ENCODE measurements around the gene ACTBL2.

The ACTBL2 gene

DNA sequence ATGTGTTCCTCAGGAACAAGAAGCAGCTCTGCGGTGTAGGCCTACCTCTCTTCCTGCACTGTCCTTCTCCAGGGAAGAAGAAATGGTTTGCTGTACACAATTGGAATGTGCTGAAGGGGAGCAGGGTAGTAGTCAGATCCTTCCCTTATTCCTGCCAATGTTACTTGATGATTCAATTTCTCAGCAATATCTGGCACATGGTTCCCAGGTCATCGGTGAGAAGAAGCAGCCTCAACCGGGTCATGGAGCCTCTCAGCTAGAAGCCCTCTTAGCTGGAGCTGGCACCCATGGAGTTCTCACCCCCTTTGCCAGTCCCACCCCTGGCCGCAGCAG is 36.9 kb downstream of the ACTBL2 start:
- Histone ChIP-seq H3K27ac (ENCODE audit: low read length) (no peak overlapping the region), H3K9me3 (ENCODE audit: control insufficient read depth in 1 of 2, low read length in 2 of 2) (no peaks in the 10 kb centered on the region), H3K4me1 (ENCODE audit: control insufficient read depth in 1 of 2, insufficient read depth in 2 of 2, low read length in 2 of 2) (peaks cover 0 to 16% of the 10 kb centered on the region in 2 donors), H3K4me3 (ENCODE audit: low read depth in 1 of 2, low read length in 2 of 2) (no peak overlapping the region), H3K36me3 (ENCODE audit: control insufficient read depth in 1 of 2, insufficient read depth in 2 of 2, low read length in 2 of 2) (no peaks in the 10 kb centered on the region), H3K27me3 (ENCODE audit: low read depth, low read length) (no peaks in the 10 kb centered on the region)

DNA sequence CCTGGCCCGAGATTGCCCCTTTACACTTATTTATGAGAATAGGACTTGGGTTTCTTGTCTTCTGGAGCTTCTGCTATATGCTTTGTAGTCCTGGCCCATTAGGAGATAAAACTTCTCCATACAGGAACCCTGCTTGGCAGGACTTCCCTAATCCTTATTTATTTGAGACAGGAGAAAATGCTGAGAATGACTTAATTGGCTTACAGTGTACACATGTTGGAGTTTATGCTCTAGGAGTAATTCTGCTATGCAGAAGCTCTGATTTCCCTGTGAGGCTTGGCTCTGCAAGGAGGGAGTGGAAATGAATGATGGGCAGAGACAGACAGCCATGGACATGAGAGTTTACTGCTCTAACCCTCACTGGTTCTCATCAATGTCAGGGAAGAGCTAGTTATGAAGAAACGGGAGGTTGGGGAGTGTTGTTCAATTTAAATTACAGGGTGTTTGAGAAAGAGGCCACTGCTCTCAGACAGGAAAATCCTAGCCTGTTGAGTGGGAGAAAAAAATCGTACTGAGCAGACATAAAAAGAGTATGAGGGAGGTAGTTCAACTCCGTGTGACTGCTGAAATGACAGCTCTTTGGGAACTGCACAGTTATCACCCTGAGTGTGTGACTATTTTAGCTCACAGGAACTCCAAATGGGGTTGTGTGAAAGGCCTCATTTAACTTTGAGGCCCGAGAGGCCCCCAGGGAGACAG is 37.5 kb downstream of the ACTBL2 start:
- no peaks in the 10 kb centered on the region for H3K27me3 ChIP-seq (ENCODE audit: low read depth, low read length)
- H3K36me3 ChIP-seq (ENCODE audit: control insufficient read depth in 1 of 2, insufficient read depth in 2 of 2, low read length in 2 of 2), result no peaks in the 10 kb centered on the region
- H3K4me1 ChIP-seq (ENCODE audit: control insufficient read depth in 1 of 2, insufficient read depth in 2 of 2, low read length in 2 of 2), result peaks cover 0 to 16% of the 10 kb centered on the region in 2 donors
- H3K4me3 ChIP-seq (ENCODE audit: low read depth in 1 of 2, low read length in 2 of 2), result no peak overlapping the region
- no peak overlapping the region for H3K27ac ChIP-seq (ENCODE audit: low read length)
- H3K9me3 ChIP-seq (ENCODE audit: control insufficient read depth in 1 of 2, low read length in 2 of 2), result no peaks in the 10 kb centered on the region

DNA sequence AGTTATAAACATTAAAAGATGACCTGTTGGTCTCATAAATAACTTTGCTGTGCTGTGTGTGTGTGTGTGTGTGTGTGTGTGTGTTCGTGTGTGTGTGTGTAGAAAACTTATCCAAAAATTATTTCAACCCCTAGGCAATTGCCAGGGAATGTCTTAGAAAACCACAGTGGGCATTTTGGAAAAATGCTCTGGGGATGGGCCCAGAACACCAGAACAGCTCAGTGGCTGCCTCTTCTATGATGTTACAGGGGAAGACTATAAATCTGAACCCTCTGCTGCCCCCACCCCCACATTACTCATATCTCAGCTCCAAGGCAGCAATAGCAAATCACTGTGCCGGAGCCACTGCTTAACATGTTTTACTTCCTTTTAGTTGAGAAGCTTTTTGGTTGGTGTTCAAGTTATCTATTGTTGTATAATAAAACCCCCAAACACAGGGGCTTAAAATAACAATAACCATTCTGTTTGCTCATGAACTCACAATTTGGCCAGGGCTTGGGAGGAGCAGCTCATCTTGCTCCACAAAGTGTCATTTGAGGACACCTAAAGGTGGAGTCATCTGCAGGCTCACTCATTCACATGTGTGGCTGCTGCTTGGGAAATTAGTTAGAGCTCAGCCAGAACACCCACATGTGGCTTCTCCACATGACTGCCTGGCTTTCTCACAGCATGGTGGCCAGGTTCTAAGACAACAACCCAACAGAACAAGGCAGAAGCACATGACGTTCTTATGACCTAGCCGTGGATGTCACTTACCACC is 40.4 kb downstream of the ACTBL2 start:
- peaks cover 0 to 26% of the 10 kb centered on the region in 2 donors for H3K4me1 ChIP-seq (ENCODE audit: control insufficient read depth in 1 of 2, insufficient read depth in 2 of 2, low read length in 2 of 2)
- no peak overlapping the region for H3K27ac ChIP-seq (ENCODE audit: low read length)

DNA sequence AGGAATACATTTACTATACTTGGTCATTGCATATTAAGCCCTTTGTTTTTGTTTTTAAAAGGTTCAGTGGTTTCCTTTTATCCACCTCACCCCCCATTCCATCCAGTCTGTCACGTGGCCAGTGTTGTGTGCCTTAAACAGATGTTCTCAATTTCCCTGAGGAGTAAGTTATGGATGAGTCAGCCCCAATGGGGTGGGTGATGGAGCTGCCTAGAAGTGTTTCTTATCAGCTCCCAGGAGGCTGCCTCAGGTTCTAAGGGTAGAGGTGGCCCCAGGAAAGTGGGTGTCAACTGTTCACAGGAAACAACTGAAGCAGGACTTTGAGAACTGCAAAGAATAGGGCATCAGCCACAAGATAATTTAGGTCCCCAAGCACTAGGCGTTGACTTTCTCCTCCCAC is 41.1 kb downstream of the ACTBL2 start:
- Histone ChIP-seq H3K4me1 (ENCODE audit: control insufficient read depth in 1 of 2, insufficient read depth in 2 of 2, low read length in 2 of 2) (peaks cover 0 to 26% of the 10 kb centered on the region in 2 donors), H3K4me3 (ENCODE audit: low read depth in 1 of 2, low read length in 2 of 2) (no peak overlapping the region), H3K9me3 (ENCODE audit: control insufficient read depth in 1 of 2, low read length in 2 of 2) (no peaks in the 10 kb centered on the region), H3K27me3 (ENCODE audit: low read depth, low read length) (no peaks in the 10 kb centered on the region), H3K36me3 (ENCODE audit: control insufficient read depth in 1 of 2, insufficient read depth in 2 of 2, low read length in 2 of 2) (no peaks in the 10 kb centered on the region), H3K27ac (ENCODE audit: low read length) (no peak overlapping the region)

More for the DNA sequence above, 40.4 kb downstream of the ACTBL2 start:
- Histone ChIP-seq H3K9me3 (ENCODE audit: control insufficient read depth in 1 of 2, low read length in 2 of 2) (no peaks in the 10 kb centered on the region), H3K36me3 (ENCODE audit: control insufficient read depth in 1 of 2, insufficient read depth in 2 of 2, low read length in 2 of 2) (no peaks in the 10 kb centered on the region), H3K4me3 (ENCODE audit: low read depth in 1 of 2, low read length in 2 of 2) (no peak overlapping the region), H3K27me3 (ENCODE audit: low read depth, low read length) (no peaks in the 10 kb centered on the region)

DNA sequence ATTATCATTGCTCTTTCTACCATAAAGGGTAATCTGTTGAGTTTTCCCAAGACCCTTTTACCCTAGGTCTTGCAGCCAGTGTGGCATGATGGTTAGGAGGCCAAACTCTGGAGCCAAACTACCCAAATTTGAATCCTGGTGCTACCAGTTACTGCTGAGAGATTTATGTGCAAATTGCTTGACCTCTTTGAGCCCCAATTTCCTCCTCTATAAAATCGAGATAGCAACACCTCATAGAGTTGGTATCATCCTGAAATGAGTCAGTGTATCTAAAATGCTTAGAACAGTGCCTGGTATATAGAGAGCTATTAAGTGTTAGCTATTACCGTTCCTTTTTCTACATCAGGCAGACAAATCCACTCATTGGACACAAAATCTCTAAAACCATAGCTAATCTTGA is 43.0 kb downstream of the ACTBL2 start:
- Histone ChIP-seq H3K4me1 (ENCODE audit: control insufficient read depth in 1 of 2, insufficient read depth in 2 of 2, low read length in 2 of 2) (peaks cover 0 to 20% of the 10 kb centered on the region in 2 donors), H3K27me3 (ENCODE audit: low read depth, low read length) (no peaks in the 10 kb centered on the region), H3K36me3 (ENCODE audit: control insufficient read depth in 1 of 2, insufficient read depth in 2 of 2, low read length in 2 of 2) (no peaks in the 10 kb centered on the region), H3K4me3 (ENCODE audit: low read depth in 1 of 2, low read length in 2 of 2) (no peak overlapping the region), H3K9me3 (ENCODE audit: control insufficient read depth in 1 of 2, low read length in 2 of 2) (no peaks in the 10 kb centered on the region), H3K27ac (ENCODE audit: low read length) (no peak overlapping the region)

DNA sequence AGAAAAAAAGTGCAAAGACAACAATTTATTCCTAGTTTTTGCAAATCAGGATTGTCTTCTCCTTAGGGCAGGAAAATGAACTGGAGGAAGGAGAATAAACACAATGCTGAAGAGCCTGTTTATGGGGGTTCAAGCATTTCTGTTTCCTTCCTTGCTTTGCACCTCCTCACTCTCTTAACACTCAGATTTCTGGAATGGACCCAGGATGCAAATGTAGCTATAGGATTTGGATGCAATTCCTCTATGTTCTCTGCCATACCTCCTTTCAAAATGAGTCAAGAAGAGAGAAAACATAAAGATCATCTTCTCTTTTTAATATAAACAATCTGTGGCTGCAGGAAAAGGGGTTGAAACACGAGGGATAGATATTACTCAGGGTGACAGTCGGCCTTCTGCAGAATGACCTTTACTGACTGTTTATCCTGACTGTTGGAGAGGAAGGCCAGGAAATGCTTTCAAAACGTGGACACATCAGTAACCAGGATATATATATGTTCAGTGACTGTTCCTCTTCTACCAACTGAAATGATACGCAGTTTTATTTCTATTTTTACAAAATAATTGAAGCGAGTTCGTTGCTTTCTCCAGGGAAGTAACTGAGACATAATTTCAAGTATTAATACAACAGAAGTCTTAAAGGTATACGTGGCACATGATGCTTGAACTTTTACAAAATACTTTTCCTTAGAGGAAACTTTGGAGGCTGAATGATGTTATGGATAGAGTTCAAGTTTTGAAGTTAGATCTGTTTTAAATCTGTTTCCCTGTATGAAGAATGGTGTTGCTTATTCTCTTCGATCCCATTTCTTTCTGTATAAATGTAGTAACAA is 44.4 kb downstream of the ACTBL2 start:
- Histone ChIP-seq H3K4me3 (ENCODE audit: low read depth in 1 of 2, low read length in 2 of 2) (no peak overlapping the region), H3K36me3 (ENCODE audit: control insufficient read depth in 1 of 2, insufficient read depth in 2 of 2, low read length in 2 of 2) (no peaks in the 10 kb centered on the region), H3K27ac (ENCODE audit: low read length) (no peak overlapping the region), H3K27me3 (ENCODE audit: low read depth, low read length) (no peaks in the 10 kb centered on the region), H3K9me3 (ENCODE audit: control insufficient read depth in 1 of 2, low read length in 2 of 2) (no peaks in the 10 kb centered on the region), H3K4me1 (ENCODE audit: control insufficient read depth in 1 of 2, insufficient read depth in 2 of 2, low read length in 2 of 2) (peaks cover 0 to 24% of the 10 kb centered on the region in 2 donors)

DNA sequence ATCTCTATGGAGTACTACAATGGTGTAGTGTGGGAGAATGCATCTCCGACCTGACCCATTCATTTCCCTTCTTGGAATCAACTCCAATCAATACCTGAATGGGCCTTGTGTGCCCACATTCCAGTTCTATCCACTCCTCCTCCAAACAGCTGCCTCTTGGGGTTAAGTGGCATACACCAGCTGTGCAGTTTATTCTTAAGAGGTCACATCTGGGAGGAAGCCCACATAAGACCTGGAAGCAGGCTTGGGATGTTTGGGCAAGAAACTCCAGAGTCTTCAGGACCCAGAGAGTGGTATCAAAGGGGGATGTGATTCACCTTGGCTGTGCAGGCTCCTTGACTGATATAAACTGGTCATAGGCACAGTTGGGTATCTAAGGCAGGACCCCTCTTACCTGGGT is 46.0 kb downstream of the ACTBL2 start:
- Histone ChIP-seq H3K4me1 (ENCODE audit: control insufficient read depth in 1 of 2, insufficient read depth in 2 of 2, low read length in 2 of 2) (peaks cover 0 to 17% of the 10 kb centered on the region in 2 donors), H3K9me3 (ENCODE audit: control insufficient read depth in 1 of 2, low read length in 2 of 2) (no peaks in the 10 kb centered on the region)

DNA sequence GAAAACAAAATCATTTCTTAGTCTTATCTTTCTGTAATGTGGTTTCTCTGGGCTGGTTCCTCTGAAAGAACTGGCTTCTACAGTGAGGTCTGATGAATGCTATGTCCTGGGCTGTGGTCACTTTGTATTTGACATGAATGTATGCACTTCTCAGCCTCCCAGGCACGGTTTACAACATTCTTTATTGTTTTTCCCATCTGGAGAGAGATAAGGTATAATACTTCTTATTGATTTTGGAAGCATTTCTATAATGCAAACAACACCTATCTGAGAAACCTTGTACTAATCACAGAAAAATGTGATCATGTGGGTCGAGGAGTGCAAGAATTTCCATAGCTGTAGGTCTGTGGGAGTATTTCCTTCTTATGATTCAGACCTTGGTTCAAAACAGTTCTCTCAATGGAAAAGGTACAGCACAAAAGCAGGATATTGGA is 46.9 kb downstream of the ACTBL2 start:
- H3K36me3 ChIP-seq (ENCODE audit: control insufficient read depth in 1 of 2, insufficient read depth in 2 of 2, low read length in 2 of 2), result no peaks in the 10 kb centered on the region
- peaks cover 0 to 14% of the 10 kb centered on the region in 2 donors for H3K4me1 ChIP-seq (ENCODE audit: control insufficient read depth in 1 of 2, insufficient read depth in 2 of 2, low read length in 2 of 2)
- no peaks in the 10 kb centered on the region for H3K27me3 ChIP-seq (ENCODE audit: low read depth, low read length)
- no peak overlapping the region for H3K4me3 ChIP-seq (ENCODE audit: low read depth in 1 of 2, low read length in 2 of 2)
- H3K9me3 ChIP-seq (ENCODE audit: control insufficient read depth in 1 of 2, low read length in 2 of 2), result peaks cover 0 to 2% of the 10 kb centered on the region in 2 donors
- H3K27ac ChIP-seq (ENCODE audit: low read length), result no peak overlapping the region

More for the DNA sequence above, 46.0 kb downstream of the ACTBL2 start:
- Histone ChIP-seq H3K27me3 (ENCODE audit: low read depth, low read length) (no peaks in the 10 kb centered on the region), H3K4me3 (ENCODE audit: low read depth in 1 of 2, low read length in 2 of 2) (no peak overlapping the region), H3K27ac (ENCODE audit: low read length) (no peak overlapping the region), H3K36me3 (ENCODE audit: control insufficient read depth in 1 of 2, insufficient read depth in 2 of 2, low read length in 2 of 2) (no peaks in the 10 kb centered on the region)

DNA sequence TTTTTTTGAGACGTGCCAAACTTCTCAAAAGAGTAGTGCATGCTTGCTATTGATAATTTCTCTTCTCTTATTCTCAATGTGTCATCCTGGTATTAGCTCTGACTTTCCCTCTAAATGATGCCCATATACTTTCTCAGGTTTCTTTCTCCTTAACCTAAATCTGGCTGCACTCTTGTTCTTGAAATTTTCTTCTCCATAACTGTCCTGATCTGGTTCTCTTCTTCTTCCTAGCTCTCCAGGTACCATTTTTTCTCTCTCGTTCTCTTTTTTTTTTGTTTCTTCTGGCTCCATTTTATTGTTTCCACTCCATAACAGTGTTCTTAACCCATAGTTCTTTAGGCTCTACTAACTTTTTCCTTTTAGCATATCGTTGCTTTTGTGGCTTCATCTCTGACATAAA is 47.9 kb downstream of the ACTBL2 start:
- no peaks in the 10 kb centered on the region for H3K36me3 ChIP-seq (ENCODE audit: control insufficient read depth in 1 of 2, insufficient read depth in 2 of 2, low read length in 2 of 2)
- H3K27ac ChIP-seq (ENCODE audit: low read length), result no peak overlapping the region
- no peak overlapping the region for H3K4me3 ChIP-seq (ENCODE audit: low read depth in 1 of 2, low read length in 2 of 2)
- no peaks in the 10 kb centered on the region for H3K27me3 ChIP-seq (ENCODE audit: low read depth, low read length)
- peaks cover 0 to 14% of the 10 kb centered on the region in 2 donors for H3K4me1 ChIP-seq (ENCODE audit: control insufficient read depth in 1 of 2, insufficient read depth in 2 of 2, low read length in 2 of 2)
- H3K9me3 ChIP-seq (ENCODE audit: control insufficient read depth in 1 of 2, low read length in 2 of 2), result peaks cover 0 to 3% of the 10 kb centered on the region in 2 donors

DNA sequence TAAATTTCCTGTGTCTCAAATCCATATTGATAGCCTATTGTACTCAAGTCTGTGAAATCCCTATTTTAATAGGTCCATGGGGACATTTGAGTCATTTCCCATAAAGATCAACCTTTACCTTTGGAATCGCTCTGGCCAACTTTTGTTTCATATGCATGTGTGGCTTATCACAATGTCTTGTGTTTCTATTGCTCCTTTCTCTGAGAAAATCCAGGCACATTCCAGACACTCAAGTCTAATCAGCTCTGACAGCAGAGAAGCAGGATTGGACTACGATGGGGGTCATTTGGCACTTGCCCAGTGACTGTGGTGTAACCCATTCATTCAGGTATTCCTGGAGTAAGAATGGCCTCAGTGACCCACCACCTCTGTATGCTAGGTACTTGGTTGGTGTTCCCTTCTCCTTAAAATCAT is 48.4 kb downstream of the ACTBL2 start:
- Histone ChIP-seq H3K9me3 (ENCODE audit: control insufficient read depth in 1 of 2, low read length in 2 of 2) (peaks cover 0 to 3% of the 10 kb centered on the region in 2 donors), H3K27ac (ENCODE audit: low read length) (no peak overlapping the region), H3K36me3 (ENCODE audit: control insufficient read depth in 1 of 2, insufficient read depth in 2 of 2, low read length in 2 of 2) (no peaks in the 10 kb centered on the region), H3K4me1 (ENCODE audit: control insufficient read depth in 1 of 2, insufficient read depth in 2 of 2, low read length in 2 of 2) (peaks cover 0 to 14% of the 10 kb centered on the region in 2 donors), H3K27me3 (ENCODE audit: low read depth, low read length) (no peaks in the 10 kb centered on the region), H3K4me3 (ENCODE audit: low read depth in 1 of 2, low read length in 2 of 2) (no peak overlapping the region)

DNA sequence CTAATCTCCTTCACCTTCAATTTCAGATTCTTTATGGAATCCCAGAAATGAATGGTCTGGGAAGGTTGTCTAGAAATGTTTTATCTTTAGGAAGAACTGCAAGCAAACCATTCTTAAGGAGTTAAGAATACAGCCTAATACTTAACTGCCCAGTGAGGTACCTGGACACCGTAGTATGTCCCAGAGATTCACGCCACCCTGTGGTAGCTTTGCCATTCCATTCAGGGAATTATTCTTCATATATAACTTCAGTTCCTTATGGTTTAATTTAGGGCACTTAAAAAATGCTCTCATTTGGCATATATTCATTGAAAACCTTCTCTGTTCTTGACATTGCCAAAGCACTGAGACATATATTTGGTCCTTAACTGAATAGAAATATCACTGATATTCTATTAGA is 49.7 kb downstream of the ACTBL2 start:
- H3K9me3 ChIP-seq (ENCODE audit: control insufficient read depth in 1 of 2, low read length in 2 of 2), result peaks cover 0 to 3% of the 10 kb centered on the region in 2 donors
- no peak overlapping the region for H3K4me3 ChIP-seq (ENCODE audit: low read depth in 1 of 2, low read length in 2 of 2)
- H3K27me3 ChIP-seq (ENCODE audit: low read depth, low read length), result no peaks in the 10 kb centered on the region
- H3K4me1 ChIP-seq (ENCODE audit: control insufficient read depth in 1 of 2, insufficient read depth in 2 of 2, low read length in 2 of 2), result peaks cover 0 to 9% of the 10 kb centered on the region in 2 donors
- H3K27ac ChIP-seq (ENCODE audit: low read length), result no peak overlapping the region
- H3K36me3 ChIP-seq (ENCODE audit: control insufficient read depth in 1 of 2, insufficient read depth in 2 of 2, low read length in 2 of 2), result no peaks in the 10 kb centered on the region

Measured in muscle layer of duodenum (tissue), 2 donors.